GM18870 (cell line): ENCODE results near the gene VILL.
A peak's percentile ranks its signal among the peaks of the same experiment; 100 is the strongest.
"Not testable (repeated sequence)": the region's sequence is repeated elsewhere in the genome, so short reads cannot be mapped to it uniquely, and the experiment has no call there.

ENCODE experiments used
- ATAC-seq: cut with Tn5 transposase; IDR thresholded peaks from one replicate; pipeline ENCODE4 v1.9.1; 2021; ENCODE audit warnings: moderate library complexity; ENCODE audit not compliant: unreplicated experiment

VILL gene

DNA sequence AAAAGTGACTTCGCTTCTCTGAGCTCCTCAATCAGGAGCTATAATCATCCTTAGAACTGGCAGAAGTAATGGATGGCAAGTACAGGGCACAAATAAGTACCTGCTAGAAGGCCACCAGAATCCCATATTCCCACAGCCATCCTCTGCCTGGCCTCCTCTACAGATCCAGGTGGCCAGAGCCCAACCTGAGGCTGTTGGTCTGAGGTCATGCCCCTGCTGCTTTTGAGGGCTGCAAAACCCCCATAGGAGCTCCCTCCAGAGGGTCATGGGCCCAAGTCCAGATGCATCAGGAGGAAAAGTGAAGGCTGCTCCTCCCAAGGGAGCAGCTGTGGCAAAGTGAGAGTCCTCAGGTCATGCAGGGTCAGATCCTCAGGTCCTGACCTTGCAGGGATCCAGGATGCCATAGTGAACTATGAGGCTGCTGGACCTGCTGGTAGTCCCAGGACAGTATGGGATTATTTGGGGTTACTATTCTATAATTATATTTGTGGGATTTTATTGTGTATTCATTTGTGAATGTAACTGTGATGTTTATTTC is 41.8 kb downstream of the VILL start:
- ATAC-seq, result no peak

DNA sequence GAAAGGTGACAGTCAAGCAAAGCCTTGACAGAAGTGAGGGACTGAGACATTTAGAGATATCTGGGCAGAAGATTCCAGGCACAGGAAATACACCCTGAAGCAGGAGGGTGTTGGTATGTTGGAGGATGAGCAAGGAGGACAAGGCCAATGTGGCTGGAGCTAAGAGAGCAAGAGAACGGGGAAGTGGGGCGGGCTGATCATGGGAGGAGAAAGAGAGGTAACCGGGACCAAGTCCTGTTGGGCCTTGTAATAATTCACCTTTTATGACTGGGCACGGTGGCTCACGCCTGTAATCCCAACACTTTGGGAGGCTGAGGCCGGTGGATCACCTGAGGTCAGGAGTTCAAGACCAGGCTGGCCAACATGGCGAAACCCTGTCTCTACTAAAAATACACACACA is 43.0 kb downstream of the VILL start:
- not testable (repeated sequence) for ATAC-seq

DNA sequence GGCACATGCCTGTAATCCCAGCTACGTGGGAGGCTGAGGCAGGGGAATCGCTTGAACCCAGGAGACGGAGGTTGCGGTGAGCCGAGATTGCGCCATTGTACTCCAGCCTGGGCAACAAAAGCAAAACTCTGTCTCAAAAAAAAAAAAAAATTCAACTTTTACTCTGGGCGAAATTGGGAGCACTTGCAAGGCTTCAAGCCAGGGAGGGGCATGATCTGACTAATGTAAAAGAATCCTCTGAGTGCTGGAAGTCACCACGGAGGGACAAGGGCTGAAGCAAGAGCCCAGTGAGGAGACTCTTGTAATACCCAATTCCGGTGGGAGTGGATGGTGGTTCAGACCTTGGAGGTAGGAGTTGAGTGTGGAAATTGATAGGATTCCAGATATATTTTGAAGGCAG is 43.7 kb downstream of the VILL start:
- not testable (repeated sequence) for ATAC-seq

DNA sequence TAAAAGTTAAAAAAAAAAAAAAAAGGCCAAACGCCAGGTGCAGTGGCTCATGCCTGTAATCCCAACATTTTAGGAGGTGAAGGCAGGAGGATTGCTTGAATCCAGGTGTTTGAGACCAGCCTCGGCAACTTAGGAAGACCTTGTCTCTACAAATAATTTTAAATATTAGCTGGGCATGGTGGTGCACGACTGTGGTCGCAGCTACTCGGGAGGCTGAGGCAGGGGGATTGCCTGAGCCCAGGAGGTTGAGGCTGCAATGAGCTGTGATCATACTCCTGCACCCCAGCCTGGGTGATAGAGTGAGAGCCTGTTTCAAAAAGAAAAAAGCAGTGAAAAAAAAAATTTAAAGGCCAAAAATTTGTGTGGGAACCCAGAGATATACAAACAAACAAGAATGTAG is 45.7 kb downstream of the VILL start:
- no peak for ATAC-seq

DNA sequence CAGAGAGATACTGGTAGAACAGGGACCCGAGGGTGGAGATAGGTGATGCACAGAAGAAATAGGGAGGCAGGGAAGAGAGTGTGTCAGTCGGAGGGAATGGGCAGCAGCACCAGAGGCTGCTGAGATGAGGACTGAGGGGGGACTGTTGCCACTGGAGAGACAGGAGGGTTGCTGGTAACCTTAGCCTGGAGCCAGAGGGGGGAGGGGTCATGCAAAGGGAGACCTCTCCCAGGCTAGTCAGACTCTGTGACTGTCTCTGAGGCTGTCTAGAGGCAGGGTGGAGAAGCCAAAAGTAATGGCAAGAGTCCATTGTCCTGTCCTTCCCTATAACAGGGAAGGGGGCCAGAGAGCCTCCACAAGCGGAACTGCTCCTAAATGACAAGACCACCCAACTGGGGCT is 46.3 kb downstream of the VILL start:
- ATAC-seq, result no peak

DNA sequence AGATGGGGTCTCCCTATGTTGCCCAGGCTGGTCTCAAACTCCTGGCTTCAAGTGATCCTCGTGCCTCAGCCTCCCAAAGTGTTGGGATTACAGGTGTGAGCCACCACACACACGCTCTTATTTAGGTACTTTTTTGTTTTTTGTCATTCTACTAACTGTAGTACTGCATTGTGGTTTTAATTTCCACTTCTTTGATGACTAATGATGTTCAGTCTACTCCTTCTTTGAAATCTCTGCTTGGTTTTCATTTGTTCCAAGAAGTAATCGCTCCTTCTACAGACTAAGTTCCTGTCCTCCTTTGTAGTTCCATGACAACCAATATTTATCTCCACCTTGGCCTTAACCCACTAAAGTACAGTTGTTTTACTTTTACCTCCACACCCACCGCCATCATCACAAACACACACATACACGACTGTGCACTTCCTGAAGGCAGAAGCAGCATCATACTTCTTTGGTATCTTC is 47.9 kb downstream of the VILL start:
- ATAC-seq, result no peak

DNA sequence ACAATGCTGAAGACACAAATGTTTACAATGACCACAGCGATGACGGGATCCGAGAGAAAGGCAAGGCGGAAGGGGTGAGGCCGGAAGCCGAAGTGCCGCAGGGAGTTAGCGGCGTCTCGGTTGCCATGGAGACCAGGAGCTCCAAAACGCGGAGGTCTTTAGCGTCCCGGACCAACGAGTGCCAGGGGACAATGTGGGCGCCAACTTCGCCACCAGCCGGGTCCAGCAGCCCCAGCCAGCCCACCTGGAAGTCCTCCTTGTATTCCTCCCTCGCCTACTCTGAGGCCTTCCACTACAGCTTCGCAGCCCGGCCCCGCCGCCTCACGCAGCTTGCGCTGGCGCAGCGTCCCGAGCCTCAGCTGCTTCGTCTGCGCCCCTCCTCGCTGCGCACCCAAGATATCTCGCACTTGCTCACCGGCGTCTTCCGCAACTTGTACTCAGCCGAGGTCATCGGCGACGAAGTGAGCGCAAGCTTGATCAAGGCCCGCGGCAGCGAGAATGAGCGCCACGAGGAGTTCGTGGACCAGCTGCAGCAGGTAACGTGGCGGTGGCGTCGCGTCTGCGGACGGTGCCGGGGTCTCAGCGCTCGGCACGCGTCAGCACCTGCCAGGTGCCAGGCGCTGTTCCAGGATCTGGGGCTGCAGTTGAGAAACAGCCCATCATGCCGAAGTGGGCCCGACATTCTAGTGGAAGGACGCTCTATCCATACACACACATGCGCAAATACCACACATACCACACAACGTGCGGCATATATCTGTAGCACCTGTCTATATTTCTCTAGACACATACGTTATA is 48.7 kb downstream of the VILL start, which contains the start of gene DLEC1:
Gene DLEC1, plus strand, starts transcription at position 108 of the 798 bp plus-strand sequence. Its CDS starts 18 bp downstream, at position 126.
- ATAC-seq, result peak; percentile 68

DNA sequence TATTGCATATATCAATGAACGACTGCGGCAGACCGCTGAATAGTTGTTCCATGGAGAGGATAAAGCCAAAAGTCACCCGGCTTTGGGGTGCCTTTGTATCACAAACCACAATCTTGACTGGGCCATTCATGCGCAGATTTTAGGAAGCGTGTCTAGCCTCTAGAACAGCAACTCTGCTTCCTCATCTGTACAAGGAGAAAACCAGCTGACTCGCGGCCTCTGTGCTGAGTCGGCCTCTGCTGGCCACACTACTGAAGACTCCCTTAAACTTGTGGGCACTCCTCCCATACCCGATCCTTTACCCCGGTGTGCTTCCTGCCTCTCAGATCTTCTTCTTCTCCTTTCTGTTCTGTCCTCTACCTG is 49.3 kb downstream of the VILL start:
- peak; percentile 32 for ATAC-seq

DNA sequence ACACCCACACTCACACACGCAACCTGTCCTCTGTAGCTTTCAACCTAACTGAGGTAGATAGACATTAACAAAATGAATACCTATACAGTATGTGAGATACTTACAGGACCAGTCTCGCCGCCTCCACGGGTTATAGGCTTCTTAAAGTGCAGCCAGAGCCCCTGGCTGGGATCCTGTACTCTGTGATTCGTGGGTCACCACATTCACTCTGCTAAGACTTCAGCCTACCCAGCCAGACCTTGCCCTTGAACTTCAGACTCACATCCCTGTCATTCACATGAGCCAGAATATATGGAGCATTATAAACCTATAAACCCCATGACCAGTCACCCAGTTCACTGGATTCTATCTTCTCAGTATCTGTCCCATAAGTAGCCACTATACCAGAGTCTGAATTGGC is 49.8 kb downstream of the VILL start:
- ATAC-seq, result no peak

DNA sequence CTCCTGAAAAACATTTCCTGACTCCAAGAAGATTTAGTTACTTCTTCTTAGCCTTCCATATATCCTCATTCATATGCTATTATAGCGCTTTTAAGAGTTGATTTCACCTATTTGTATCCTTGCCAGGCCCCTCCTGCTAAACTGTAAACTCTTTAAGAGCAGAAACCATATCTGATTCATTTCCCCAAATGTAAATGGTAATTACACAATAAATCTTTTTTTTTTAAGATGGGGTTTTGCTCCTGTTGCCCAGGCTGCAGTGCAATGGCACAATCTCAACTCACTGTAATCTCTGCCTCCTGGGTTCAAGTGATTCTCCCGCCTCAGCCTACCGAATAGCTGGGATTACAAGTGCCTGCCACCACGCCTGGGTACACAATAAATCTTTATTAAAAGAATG is 52.9 kb downstream of the VILL start:
- no peak for ATAC-seq

DNA sequence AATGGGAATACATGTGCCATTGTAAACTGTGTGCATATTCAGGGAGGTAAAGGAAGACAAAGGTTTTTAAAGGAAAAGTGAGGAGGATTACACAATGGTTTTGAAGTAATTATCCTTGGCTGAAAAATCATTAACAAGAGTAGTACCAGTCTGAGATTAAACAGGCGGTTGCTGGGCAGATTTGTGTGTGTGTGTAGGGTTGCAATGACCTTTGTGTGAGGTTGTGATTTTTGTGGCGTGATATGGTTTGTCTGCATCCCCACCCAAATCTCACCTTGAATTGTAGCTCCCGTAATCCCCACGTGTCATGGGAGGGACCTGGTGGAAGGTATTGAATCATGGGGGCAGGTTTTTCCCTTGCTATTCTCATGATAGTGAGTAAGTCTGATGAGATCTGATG is 55.4 kb downstream of the VILL start:
- ATAC-seq, result no peak

DNA sequence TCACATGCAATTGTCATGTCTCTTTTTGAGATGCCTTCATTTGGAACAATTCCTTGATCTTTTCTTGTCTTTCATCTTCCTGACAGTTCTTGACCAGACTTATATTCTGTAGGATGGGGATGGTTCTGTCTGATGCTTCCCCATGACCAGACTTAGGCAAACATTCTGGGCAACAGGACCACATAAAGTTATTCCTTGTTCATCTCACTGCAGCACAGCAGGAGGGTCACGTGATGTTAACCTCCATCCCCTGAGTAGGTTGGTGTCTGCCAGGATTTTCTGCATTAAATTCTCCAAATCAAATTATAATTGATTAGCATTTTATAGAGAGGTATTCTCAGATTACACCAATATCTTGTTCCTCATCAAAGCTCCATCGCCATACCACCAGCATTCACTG is 56.2 kb downstream of the VILL start:
- ATAC-seq, result no peak

DNA sequence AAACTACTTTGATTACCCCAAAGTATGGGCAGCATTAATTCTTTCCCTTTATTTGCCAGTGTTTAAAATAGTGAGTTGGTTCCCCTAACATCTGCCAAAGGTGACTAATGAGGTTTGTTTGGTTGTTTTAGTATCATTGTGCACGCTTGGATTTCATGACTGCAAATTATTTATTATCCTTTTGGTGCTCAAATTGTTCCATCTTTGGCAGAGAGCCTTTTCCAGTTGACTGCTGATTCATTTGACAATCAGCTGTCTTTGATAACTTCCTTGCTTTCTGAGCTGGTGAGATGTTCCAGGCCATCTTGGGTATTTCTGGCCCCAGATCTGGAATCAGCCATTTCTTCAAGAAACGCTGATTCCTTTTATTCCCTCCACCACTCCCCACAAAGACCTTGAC is 57.3 kb downstream of the VILL start:
- ATAC-seq, result no peak

DNA sequence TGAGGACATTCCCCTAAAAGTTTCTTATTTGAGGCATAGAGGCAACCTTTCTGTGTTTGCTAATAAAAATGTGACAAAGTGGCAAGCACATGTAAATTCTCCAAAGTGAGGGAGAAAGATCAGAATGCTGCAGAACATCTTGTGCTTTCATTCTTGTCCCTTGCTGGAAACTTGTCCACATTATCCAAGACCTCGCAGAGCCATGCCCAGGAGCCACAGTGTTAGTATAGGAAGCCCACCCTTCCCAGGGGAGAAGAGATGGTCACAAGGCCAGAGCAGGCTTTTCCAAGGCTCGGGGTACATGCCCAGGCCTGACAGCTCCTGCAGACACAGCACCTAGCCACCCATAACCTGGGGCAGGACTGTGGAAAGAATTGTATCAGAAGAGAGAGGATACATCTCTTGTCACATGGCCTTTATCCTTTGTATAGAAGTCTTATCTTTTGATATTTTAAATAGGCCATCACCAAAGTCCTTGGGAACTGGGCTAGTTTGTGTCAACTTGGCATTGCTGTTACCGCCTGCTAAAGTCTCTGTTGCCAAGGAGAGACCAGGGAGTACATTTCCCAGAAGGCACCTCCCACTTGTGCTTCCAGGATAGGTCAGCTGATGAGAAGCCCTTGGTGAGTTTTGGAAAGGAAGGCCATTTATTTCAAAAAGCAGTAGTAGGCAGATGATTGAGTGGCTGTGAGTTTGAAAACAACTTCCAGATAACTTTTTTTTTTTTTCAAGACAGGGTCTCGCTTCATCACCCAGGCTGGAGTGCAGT is 59.0 kb downstream of the VILL start:
- ATAC-seq, result no peak

DNA sequence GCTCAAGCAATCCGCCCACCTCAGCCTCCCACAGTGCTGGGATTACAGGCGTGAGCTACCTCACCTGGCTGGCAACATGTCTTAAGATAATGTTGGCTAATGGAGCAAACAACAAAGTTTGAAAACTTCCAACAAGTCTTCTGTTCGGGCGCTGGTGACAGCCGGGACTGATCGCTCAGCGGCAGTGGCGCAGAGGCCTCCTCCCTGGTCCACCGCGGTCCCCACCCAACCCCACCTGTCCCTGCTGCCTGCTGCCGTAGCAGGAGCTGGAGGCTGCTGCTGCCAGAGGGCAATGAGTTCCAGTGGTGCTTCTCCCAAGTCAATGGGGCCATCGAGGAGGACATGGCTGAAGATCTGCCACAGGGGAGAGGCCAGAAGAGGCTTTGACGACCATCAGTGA is 60.5 kb downstream of the VILL start:
- no peak for ATAC-seq

DNA sequence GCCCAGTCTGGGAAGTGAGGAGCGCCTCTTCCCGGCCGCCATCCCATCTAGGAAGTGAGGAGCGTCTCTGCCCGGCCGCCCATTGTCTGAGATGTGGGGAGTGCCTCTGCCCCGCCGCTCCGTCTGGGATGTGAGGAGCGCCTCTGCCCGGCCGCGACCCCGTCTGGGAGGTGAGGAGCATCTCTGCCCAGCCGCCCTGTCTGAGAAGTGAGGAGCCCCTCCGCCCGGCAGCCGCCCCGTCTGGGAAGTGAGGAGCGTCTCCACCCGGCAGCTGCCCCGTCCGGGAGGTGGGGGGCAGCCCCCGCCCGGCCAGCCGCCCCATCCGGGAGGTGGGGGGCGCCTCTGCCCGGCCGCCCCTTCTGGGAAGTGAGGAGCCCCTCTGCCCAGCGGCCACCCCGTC is 62.7 kb downstream of the VILL start:
- ATAC-seq, result not testable (repeated sequence)

DNA sequence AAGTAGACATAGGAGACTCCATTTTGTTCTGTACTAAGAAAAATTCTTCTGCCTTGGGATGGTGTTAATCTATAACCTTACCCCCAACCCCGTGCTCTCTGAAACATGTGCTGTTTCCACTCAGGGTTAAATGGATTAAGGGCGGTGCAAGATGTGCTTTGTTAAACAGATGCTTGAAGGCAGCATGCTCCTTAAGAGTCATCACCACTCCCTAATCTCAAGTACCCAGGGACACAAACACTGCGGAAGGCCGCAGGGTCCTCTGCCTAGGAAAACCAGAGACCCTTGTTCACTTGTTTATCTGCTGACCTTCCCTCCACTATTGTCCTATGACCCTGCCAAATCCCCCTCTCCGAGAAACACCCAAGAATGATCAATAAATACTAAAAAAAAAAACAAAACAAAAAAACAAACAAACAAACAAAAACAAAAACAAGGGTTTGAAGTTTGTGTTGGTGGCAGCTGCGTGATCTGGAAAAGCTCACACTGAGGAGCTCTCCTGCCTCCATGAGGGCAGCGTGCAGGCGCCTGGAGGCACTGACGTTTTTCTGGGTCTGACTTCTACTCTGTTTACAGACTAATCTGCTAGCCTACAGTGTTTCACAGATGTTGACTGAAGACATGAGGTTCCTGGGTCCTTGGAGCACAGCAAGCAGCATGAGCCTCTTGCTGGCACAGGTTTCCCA is 63.4 kb downstream of the VILL start:
- not testable (repeated sequence) for ATAC-seq

DNA sequence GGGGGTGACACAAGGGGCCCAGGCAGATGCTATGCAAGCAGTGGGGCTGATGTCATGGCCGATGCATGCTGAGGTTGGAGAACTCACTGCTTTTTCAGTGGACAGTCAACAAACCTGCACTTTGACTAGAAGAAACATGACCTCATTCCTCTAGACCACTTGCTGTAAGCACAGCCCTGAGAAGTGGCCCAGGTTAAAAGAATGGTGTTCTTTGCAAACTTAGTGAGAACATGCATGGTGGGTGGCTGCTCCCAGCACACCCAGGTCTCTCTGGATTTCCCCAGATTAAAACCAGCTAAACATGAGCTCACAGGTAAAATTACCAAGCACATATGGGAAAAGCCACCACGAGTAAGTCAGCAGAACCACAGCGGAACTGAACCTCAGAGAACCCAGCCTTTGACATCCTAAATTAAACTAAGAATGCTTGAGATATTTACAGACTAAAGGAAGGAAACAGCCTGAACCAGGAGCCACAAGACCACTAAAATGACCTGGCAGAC is 64.0 kb downstream of the VILL start:
- ATAC-seq, result peak; percentile 57
